ENCODE data around the gene MIPEP.

MIPEP gene

DNA sequence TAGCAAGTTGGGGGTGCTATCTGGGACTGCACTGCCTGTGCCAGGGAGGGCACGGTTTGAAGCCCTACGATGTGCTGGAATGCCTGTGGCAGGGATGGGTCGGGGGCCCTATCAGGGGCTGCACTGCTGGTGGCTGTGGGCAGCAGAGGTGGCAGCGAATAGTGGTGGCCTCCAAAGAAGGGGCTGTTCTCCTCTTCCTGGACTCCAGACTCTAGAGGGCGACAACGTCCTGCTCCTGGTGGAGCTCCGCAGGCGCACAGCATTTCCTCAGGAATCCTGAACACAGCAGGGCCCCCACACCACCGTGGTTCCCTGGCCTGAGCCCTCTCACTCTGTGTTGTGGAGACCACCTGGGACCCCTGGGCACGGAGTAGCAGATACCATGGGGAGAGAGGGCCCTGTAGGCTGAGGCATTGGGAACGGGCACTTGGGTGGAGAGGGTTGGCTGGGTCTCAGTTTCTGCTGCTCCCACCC, 173.4 kb downstream of the MIPEP start:
- Histone ChIP-seq H3K4me3 (ENCODE audit: low read depth, low read length) (no peak overlapping the region), H3K36me3 (replicated peaks) (no peaks in the 10 kb centered on the region), H3K27ac (no peak overlapping the region), H3K27me3 (replicated peaks) (no peaks in the 10 kb centered on the region)
- no peak for DNase-seq
- in situ Hi-C loops (cut with HindIII; ENCODE audit: low pct_ligation_motif_present, low sequenced_read_pairs): no loop called here
- peak; percentile 64 for TF ChIP-seq CTCF (IDR thresholded peaks at IDR 0.05; ENCODE audit: low read depth, low read length, missing control alignments)

DNA sequence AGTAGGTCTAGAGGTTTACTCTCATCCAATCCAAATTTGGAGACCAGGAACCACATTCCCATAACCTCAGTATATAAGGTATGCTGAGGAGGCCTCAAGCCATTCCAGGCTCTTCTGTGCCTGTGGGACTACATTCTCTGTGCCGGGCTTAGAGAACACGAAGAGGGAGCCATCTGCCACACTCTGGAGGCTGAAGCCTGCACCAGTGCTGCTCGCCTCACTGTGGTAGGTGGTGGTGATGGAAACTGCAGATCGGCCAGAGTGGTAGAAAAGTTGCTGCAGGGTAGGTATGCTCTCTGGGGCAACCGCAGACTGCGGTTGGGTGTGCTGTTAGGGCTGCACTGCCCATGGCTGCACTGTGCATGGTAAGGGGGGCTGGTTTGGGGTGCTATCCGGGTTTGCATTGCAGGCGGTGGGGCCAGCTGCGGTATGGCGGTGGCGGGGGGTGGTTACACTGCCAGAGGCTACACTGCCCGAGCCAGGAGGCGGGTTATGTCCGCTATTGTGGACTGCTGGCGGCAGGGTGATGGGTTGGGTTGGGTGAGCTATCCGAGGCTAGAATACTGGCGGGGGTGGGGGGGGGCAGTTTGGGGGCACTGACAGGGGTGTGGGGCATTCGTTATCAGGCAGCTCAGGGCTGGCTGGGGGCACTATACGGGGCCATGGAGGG, 174.0 kb downstream of the MIPEP start:
- in situ Hi-C loops (cut with HindIII; ENCODE audit: low pct_ligation_motif_present, low sequenced_read_pairs): no loop called here

DNA sequence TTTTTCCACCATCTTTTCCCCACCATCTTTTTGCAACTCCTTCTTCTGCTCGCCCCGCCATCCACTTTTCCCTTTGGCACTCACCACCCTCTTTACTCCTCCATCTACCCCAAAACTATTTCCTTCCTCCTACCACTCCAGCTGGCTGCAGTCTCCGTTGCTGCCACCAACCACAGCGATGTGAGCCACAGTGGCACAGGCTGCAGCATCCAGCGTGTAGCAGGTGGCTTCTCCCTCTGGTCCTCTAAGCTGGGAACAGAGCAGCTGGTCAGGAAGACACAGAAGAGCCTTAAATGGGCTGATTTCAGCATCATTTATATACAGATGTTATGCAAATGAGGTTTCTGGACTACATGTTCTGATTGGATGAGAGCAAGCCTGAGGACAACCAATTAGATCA, 174.5 kb downstream of the MIPEP start:
- Histone ChIP-seq H3K27ac (no peak overlapping the region), H3K36me3 (replicated peaks) (no peaks in the 10 kb centered on the region), H3K4me3 (ENCODE audit: low read depth, low read length) (no peak overlapping the region), H3K27me3 (replicated peaks) (no peaks in the 10 kb centered on the region)
- in situ Hi-C loops (cut with HindIII; ENCODE audit: low pct_ligation_motif_present, low sequenced_read_pairs): no loop called here
- DNase-seq: no peak
- no peak for TF ChIP-seq CTCF (IDR thresholded peaks at IDR 0.05; ENCODE audit: low read depth, low read length, missing control alignments)

More for the DNA sequence above, 174.0 kb downstream of the MIPEP start:
- H3K4me3 ChIP-seq (ENCODE audit: low read depth, low read length): no peak overlapping the region
- DNase-seq: no peak
- no peak overlapping the region for H3K27ac ChIP-seq
- no peak for TF ChIP-seq CTCF (IDR thresholded peaks at IDR 0.05; ENCODE audit: low read depth, low read length, missing control alignments)
- no peaks in the 10 kb centered on the region for H3K27me3 ChIP-seq (replicated peaks)
- no peaks in the 10 kb centered on the region for H3K36me3 ChIP-seq (replicated peaks)

DNA sequence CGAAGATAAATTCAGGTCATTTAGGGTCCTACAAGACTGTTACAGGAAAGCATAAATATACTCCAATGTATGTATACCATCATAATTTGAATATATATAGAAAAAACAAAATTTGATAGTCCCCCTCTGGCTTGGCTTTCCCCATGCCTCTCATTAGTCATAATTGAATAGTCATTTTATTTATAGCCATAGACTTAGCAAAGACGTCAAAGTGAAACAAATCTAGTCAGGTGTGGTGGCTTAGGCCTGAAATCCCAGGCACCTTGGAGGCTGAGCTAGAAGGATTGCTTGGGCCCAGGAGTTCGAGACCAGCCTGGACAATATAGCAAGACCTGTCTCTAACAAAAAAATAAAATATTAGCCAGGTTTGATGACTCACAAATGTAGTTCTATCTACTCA, 177.8 kb downstream of the MIPEP start:
- no peaks in the 10 kb centered on the region for H3K36me3 ChIP-seq (replicated peaks)
- TF ChIP-seq CTCF (IDR thresholded peaks at IDR 0.05; ENCODE audit: low read depth, low read length, missing control alignments): no peak
- H3K4me3 ChIP-seq (ENCODE audit: low read depth, low read length): no peak overlapping the region
- in situ Hi-C loops (cut with HindIII; ENCODE audit: low pct_ligation_motif_present, low sequenced_read_pairs): no loop called here
- no peak overlapping the region for H3K27ac ChIP-seq
- DNase-seq: no peak
- no peaks in the 10 kb centered on the region for H3K27me3 ChIP-seq (replicated peaks)

GRCh38 chr13:23710366-23710765, 178.8 kb downstream of the MIPEP start:
- no peak for DNase-seq
- no peak overlapping the region for H3K4me3 ChIP-seq (ENCODE audit: low read depth, low read length)

More at GRCh38 chr13:23710366-23710765, 178.8 kb downstream of the MIPEP start:
- no peaks in the 10 kb centered on the region for H3K36me3 ChIP-seq (replicated peaks)
- in situ Hi-C loops (cut with HindIII; ENCODE audit: low pct_ligation_motif_present, low sequenced_read_pairs): no loop called here
- H3K27me3 ChIP-seq (replicated peaks): no peaks in the 10 kb centered on the region
- H3K27ac ChIP-seq: no peak overlapping the region
- TF ChIP-seq CTCF (IDR thresholded peaks at IDR 0.05; ENCODE audit: low read depth, low read length, missing control alignments): no peak

Measured in brain microvascular endothelial cell (primary cell).